GM19025 (cell line): ENCODE data around the gene CSNK2B.

Experiments
- ATAC-seq: cut with Tn5 transposase; IDR thresholded peaks from one replicate; pipeline ENCODE4 v1.9.1; 2021; ENCODE audit warnings: mild to moderate bottlenecking, low read depth, moderate library complexity; ENCODE audit not compliant: unreplicated experiment

Gene CSNK2B

GRCh38 chr6:31665501-31666336, at the start of gene CSNK2B:
TSS of gene CSNK2B (plus strand) at chr6:31666080. CDS start at chr6:31666832, 752 bp downstream.
- ATAC-seq = peak; percentile 83

DNA sequence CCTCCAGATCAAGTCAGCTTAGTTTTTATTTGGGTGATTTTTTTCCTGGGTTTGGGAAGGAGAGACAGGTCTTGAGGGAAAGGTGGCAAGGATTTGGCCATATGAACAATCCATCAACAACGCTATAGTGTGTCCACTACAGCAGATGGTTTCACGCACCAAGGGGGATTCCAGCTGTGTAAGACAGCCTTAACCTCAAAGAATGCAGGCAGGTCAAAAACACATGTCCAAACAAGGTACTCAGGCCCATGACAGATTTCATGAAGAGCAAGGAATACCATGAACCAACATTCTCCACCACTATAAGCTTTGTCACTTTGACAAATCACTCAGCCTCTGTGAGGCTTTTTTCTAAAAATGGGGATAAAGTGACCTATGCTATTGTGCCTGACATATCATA, 48.9 kb upstream of the CSNK2B start:
- ATAC-seq = no peak

- ATAC-seq = peak; percentile 77
These were observed 45.9 kb upstream of the CSNK2B start for GRCh38 chr6:31619805-31620585.

GRCh38 chr6:31620586-31621319, 45.1 kb upstream of the CSNK2B start, which contains the start of gene PRRC2A:
TSS of gene PRRC2A (plus strand) at chr6:31620715. CDS start at chr6:31622790, 2,075 bp downstream.
- ATAC-seq = peak; percentile 56

- no peak for ATAC-seq
These were observed 44.5 kb upstream of the CSNK2B start for GRCh38 chr6:31621320-31621939.

DNA sequence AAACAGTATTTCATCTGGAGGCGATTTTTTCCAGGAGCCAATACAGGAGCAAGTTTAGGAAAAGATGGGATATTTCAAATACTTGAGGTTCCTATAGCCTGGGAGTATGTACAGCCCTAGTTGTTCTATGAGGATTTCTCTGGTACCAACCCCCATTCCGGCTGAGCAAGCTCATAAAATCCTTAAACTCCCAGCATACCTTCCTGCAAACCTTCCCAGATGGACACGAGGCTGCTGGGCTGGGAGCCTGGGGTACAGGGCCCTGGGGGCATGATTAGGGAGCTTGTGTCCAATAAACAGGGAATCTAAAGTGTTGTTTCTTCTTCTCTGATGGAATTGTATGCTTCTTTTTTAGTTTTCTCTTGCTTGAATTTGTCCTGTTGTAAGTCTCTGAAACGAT, 43.9 kb upstream of the CSNK2B start:
- no peak for ATAC-seq

DNA sequence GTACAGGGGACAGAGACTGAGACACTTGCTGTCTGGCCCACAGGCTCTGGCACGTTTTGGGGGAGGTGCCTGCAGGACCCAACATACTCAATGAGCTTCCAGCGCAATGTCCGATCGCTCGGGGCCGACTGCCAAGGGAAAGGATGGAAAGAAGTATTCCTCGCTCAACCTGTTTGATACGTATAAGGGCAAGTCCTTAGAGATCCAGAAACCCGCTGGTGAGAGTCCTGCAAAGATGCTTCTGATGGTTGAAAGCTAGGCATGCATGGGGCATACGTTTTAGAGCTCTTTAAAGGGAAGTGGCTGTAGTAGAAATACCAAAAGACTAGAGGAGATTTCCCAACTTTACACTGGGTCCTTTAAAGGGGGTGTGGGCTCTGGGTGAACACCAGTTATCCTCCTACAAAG, 43.2 kb upstream of the CSNK2B start:
- no peak for ATAC-seq

DNA sequence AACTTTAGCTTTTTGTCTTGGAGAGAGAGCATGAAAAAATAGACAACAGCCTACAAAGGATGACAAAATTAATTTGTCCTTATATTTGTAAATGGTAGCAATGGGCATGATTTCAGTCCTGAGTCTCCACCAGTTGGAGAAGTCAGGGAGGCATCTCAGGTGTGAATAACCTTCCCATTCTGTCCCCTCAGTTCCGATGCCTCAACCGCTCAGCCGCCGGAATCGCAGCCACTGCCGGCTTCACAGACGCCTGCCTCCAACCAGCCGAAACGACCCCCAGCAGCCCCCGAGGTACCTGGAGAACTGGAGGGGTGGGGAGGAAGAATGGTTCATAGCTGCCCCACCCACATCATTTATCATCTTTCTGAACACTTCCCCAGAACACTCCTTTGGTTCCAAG, 41.8 kb upstream of the CSNK2B start:
- ATAC-seq = no peak

DNA sequence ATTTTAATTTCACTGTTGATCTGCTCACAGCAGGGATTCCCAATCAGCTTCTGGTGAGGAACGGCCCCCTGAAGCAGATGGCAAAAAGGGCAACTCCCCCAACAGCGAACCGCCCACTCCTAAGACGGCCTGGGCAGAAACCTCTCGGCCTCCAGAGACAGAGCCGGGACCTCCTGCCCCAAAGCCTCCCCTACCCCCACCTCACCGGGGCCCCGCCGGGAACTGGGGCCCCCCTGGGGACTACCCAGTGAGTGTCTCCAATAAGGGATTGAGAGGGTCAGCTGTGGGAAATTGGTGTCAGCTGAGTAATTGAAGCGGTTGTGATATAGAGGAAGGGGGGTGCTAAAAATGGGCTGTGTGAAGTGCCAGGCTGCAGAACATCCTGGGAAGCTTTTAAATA, 38.9 kb upstream of the CSNK2B start:
- ATAC-seq = no peak

DNA sequence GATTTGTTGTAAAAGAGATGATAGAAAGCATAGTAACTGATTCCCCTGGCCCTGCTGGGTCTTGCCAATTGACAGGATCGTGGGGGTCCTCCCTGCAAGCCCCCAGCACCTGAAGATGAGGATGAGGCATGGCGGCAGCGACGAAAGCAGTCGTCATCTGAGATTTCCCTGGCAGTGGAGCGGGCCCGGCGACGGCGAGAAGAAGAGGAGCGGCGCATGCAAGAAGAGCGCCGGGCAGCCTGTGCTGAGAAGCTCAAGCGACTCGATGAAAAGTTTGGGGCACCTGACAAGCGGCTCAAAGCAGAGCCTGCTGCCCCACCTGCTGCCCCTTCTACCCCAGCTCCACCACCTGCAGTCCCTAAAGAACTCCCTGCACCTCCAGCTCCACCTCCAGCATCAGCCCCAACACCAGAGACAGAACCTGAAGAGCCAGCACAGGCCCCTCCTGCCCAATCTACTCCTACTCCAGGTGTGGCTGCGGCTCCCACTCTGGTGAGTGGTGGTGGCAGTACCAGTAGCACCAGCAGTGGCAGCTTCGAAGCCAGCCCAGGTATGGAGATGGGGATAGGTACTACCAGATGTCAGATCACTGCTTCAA, 38.1 kb upstream of the CSNK2B start:
- ATAC-seq = no peak

DNA sequence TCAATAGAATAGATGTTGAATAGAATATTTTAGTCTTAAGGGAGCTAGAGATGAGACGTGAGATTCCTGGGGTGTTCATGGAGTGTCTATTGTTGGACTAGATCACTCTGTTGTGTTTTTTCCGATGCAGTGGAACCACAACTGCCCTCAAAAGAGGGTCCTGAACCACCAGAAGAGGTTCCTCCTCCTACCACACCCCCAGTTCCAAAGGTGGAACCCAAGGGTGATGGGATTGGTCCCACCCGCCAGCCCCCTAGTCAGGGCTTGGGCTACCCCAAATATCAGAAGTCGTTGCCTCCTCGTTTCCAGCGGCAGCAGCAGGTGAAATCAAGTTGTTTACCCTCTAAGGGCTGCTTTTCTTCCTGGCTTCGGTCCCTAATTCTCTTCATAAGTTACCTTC, 36.9 kb upstream of the CSNK2B start:
- no peak for ATAC-seq

DNA sequence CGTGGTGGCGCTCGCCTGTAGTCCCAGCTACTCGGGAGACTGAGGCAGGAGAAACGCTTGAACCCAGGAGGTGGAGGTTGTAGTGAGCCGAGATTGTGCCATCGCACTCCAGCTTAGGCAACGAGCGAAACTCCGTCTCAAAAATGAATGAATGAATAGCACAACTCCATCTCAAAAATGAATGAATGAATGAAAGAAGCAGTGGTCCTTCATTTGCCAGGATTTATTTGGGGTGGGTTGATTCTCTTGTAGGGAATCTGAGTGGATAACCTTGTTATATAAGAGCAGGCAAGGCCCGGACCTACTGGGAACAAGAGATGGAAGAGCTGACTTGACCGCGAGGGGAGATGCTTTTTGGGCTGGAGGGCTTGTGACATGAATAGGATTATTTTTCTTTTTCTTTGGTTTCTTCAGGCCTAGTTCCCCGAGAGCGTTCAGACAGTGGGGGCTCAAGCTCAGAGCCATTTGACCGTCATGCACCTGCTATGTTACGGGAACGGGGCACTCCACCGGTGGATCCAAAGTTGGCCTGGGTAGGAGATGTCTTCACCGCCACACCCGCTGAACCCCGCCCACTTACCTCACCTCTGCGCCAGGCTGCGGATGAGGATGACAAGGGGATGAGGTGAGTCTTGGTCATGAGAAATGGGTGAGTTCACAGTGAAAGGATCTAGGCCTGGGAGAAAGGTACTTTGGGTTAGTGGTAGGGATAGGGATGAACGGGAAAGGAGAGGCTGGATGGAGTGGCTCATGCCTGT, 35.5 kb upstream of the CSNK2B start:
- ATAC-seq = no peak

GRCh38 chr6:31631209-31631608, 34.7 kb upstream of the CSNK2B start:
- no peak for ATAC-seq

DNA sequence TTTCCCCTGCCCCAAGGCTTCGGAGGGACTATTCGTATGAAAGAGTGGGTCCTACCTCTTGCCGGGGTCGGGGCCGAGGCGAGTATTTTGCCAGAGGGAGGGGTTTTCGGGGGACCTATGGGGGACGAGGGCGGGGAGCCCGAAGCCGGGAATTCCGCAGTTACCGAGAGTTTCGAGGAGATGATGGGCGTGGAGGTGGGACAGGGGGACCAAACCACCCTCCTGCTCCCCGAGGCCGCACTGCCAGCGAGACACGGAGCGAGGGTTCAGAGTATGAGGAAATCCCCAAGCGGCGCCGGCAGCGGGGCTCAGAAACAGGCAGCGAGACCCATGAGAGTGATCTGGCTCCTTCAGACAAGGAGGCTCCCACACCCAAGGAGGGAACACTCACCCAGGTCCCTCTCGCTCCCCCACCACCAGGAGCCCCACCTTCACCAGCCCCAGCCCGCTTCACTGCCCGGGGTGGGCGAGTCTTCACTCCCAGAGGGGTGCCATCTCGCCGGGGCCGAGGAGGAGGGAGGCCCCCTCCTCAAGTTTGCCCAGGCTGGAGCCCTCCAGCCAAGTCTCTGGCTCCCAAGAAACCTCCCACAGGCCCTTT, 34.1 kb upstream of the CSNK2B start:
- no peak for ATAC-seq

GRCh38 chr6:31632279-31632946, 33.5 kb upstream of the CSNK2B start:
- ATAC-seq = no peak

DNA sequence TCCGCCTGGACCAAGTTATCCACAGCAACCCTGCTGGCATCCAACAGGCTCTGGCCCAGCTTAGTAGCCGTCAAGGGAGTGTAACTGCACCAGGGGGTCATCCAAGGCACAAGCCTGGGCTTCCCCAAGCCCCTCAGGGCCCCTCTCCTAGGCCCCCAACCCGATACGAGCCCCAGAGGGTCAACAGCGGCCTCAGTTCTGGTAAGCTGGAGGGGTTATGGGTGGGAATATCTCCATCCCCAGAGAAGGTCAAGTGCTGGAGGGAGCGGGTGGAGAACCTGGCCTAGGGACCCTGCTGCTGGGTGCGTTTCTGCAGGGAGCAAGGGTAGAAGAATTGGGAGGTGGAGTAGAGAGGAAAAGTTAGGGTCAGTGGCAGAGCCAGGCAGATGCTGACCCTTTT, 32.4 kb upstream of the CSNK2B start:
- ATAC-seq = no peak

DNA sequence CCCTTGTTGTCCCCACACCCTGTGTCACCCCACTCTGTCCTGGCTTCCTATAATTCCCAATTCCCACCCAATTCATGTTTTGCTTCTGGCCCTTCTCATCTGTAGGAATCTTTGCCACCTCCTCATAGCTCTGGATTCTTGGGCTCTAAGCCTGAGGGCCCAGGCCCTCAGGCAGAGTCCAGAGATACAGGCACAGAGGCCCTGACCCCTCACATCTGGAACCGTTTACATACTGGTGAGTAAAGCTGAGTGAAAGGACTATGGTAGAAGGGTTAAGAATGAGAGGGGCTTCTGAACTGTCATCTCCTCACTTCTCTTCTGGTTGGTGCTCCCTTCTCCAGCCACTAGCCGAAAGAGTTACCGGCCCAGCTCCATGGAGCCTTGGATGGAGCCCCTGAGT, 31.7 kb upstream of the CSNK2B start:
- ATAC-seq = no peak

DNA sequence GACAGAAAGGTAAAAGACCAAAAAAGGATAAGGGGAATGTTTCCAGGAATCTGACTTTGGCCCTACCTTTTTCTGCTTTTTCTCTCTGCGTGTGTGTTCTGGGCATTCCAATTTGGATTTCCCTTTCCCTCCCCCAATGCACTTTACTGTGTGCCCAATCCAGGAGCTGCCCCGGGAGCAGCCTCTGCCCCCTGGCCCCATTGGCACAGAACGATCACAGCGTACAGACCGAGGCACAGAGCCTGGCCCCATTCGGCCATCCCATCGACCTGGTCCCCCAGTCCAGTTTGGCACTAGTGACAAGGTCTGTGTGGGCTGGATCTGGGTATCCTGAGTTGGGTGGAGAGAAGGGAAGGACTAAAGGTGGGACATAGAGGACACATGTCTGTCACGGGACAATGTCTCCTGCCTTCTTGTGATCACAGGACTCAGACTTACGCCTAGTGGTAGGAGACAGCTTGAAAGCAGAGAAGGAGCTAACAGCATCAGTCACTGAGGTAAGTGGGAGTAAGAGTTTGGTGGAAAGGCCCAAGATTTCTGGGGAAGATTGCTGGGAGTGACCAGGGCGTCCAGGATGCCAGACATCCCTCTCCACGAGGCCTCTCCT, 30.8 kb upstream of the CSNK2B start:
- no peak for ATAC-seq
